ENCODE measurements around the gene POLG. TPM values are rescaled to one million over a fixed set of nuclear protein-coding genes. Genes with fewer than 3 reads are reported as not detected.

POLG gene
- polyA plus RNA-seq, 1 donor from 2014 or later, result 47.9 TPM

DNA sequence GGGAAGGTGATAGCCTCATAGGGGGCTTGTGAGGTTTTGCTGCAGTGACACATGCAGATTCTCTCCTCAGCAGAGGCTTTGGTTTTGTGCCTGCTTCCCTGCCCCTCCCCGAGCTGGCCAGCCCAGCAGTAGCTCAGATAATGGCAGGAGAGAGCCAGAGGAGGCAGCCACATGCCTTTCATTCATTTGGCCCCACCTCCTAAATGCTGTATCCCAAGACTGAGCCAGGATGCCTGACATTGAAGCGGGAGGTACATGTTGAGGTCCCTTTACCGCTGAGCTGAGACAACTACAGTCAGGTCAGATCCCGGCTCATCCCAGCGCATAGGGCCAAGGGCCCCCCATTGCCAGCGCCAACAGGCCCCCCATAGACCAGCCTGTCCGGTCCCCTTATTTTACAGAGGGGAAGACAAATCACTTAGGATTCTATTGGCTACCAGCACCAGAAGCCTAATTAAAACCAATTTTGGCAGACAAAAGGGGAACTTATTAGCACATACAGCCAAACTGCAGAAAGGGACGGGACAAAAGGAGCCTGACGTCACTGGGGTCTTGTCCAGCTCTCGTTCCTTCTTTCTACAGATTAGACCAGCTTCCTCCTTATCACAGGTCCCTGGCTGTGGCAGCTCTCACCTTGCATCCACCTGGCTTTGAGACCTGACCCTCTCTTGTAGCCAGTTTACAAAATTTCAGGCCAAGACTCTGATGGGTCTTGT is 12.1 kb upstream of the POLG start:
- Histone ChIP-seq H3K27me3 (ENCODE audit: insufficient read depth, low read depth, low read length) (no peaks in the 10 kb centered on the region), H3K9ac (ENCODE audit: low read length) (no peak overlapping the region), H4K20me1 (ENCODE audit: insufficient read depth) (no peaks in the 10 kb centered on the region), H3K4me3 (ENCODE audit: low read length) (no peak overlapping the region), H3K27ac (ENCODE audit: low read length) (no peak overlapping the region), H3K9me2 (ENCODE audit: insufficient read depth, low read length) (no peaks in the 10 kb centered on the region), H3K79me2 (replicated peaks; ENCODE audit: insufficient read depth, low read length) (no peaks in the 10 kb centered on the region), H2AFZ (ENCODE audit: low read depth, low read length) (no peak overlapping the region), H3K9me3 (ENCODE audit: low read length) (no peaks in the 10 kb centered on the region), H3F3A (ENCODE audit: insufficient read depth, low read length, poor library complexity, severe bottlenecking) (no peaks in the 10 kb centered on the region), H3K36me3 (ENCODE audit: insufficient read depth, low read length) (no peaks in the 10 kb centered on the region), H3K4me2 (ENCODE audit: low read length) (no peak overlapping the region)
- TF ChIP-seq RAD21 (conservative IDR thresholded peaks at IDR 0.05) (no peak), CTCF (IDR thresholded peaks at IDR 0.05; ENCODE audit: poor library complexity, severe bottlenecking) (no peak), EZH2 (IDR thresholded peaks at IDR 0.05; ENCODE audit: borderline replicate concordance, insufficient read depth, low read length, poor library complexity, severe bottlenecking) (no peak), MXI1 (conservative IDR thresholded peaks at IDR 0.05; ENCODE audit: poor library complexity, severe bottlenecking) (no peak), EP300 (conservative IDR thresholded peaks at IDR 0.05; ENCODE audit: poor library complexity, severe bottlenecking) (no peak), POLR2AphosphoS5 (IDR thresholded peaks at IDR 0.05) (no peak), TAF1 (IDR thresholded peaks at IDR 0.05; ENCODE audit: low read depth) (no peak)
- TF ChIP-seq, protein P1, sequence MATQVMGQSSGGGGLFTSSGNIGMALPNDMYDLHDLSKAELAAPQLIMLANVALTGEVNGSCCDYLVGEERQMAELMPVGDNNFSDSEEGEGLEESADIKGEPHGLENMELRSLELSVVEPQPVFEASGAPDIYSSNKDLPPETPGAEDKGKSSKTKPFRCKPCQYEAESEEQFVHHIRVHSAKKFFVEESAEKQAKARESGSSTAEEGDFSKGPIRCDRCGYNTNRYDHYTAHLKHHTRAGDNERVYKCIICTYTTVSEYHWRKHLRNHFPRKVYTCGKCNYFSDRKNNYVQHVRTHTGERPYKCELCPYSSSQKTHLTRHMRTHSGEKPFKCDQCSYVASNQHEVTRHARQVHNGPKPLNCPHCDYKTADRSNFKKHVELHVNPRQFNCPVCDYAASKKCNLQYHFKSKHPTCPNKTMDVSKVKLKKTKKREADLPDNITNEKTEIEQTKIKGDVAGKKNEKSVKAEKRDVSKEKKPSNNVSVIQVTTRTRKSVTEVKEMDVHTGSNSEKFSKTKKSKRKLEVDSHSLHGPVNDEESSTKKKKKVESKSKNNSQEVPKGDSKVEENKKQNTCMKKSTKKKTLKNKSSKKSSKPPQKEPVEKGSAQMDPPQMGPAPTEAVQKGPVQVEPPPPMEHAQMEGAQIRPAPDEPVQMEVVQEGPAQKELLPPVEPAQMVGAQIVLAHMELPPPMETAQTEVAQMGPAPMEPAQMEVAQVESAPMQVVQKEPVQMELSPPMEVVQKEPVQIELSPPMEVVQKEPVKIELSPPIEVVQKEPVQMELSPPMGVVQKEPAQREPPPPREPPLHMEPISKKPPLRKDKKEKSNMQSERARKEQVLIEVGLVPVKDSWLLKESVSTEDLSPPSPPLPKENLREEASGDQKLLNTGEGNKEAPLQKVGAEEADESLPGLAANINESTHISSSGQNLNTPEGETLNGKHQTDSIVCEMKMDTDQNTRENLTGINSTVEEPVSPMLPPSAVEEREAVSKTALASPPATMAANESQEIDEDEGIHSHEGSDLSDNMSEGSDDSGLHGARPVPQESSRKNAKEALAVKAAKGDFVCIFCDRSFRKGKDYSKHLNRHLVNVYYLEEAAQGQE (IDR thresholded peaks at IDR 0.05; ENCODE audit: borderline replicate concordance), result no peak

GRCh38 chr15:89345248-89345647 is 10.6 kb upstream of the POLG start:
- no peaks in the 10 kb centered on the region for H3K79me2 ChIP-seq (replicated peaks; ENCODE audit: insufficient read depth, low read length)
- no peak overlapping the region for H2AFZ ChIP-seq (ENCODE audit: low read depth, low read length)
- no peaks in the 10 kb centered on the region for H3K36me3 ChIP-seq (ENCODE audit: insufficient read depth, low read length)
- no peak overlapping the region for H3K27ac ChIP-seq (ENCODE audit: low read length)
- no peak overlapping the region for H3K4me3 ChIP-seq (ENCODE audit: low read length)
- no peaks in the 10 kb centered on the region for H4K20me1 ChIP-seq (ENCODE audit: insufficient read depth)
- H3K27me3 ChIP-seq (ENCODE audit: insufficient read depth, low read depth, low read length), result no peaks in the 10 kb centered on the region
- no peaks in the 10 kb centered on the region for H3K9me3 ChIP-seq (ENCODE audit: low read length)
- H3F3A ChIP-seq (ENCODE audit: insufficient read depth, low read length, poor library complexity, severe bottlenecking), result no peaks in the 10 kb centered on the region
- no peak overlapping the region for H3K4me2 ChIP-seq (ENCODE audit: low read length)
- no peak overlapping the region for H3K9ac ChIP-seq (ENCODE audit: low read length)
- no peak for TF ChIP-seq MXI1 (conservative IDR thresholded peaks at IDR 0.05; ENCODE audit: poor library complexity, severe bottlenecking)
- TF ChIP-seq CTCF (IDR thresholded peaks at IDR 0.05; ENCODE audit: poor library complexity, severe bottlenecking), result no peak
- TF ChIP-seq EZH2 (IDR thresholded peaks at IDR 0.05; ENCODE audit: borderline replicate concordance, insufficient read depth, low read length, poor library complexity, severe bottlenecking), result no peak
- TF ChIP-seq, protein P1 (IDR thresholded peaks at IDR 0.05; ENCODE audit: borderline replicate concordance), result no peak
- H3K9me2 ChIP-seq (ENCODE audit: insufficient read depth, low read length), result no peaks in the 10 kb centered on the region

Data from neural cell (in vitro differentiated cells).